SK-N-SH (cell line): ENCODE measurements around the gene GNAS.

ENCODE experiments used
- ELF1 ChIP-seq: IDR thresholded peaks from 2 replicates; pipeline ENCODE4 v1.4.0; 2012
- EP300 ChIP-seq, 2 experiments: IDR thresholded peaks; 2 replicates each; pipeline versions ENCODE4 v1.4.0 to v1.6.1; 2012; ENCODE audit warnings: borderline replicate concordance in 1 of 2, low read depth in 1 of 2, low read length in 1 of 2
- EZH2phosphoT487 ChIP-seq: fragments of 200-600 bp; sonication (generic); IDR thresholded peaks from 2 replicates; pipeline ENCODE4 v1.6.1; 2017; ENCODE audit warnings: low read depth, mixed run types, mild to moderate bottlenecking, antibody characterized with exemption, moderate library complexity, borderline replicate concordance
- JUND ChIP-seq: IDR thresholded peaks from 2 replicates; pipeline ENCODE4 v1.4.0; 2012
- MAX ChIP-seq: IDR thresholded peaks from 2 replicates; pipeline ENCODE4 v1.4.0; 2012; ENCODE audit warnings: low read depth
- POLR2AphosphoS5 ChIP-seq: IDR thresholded peaks from 2 replicates; pipeline ENCODE4 v1.6.1; 2012; ENCODE audit warnings: low read depth, low read length
- TCF12 ChIP-seq: IDR thresholded peaks from 2 replicates; pipeline ENCODE4 v1.4.0; 2012
- ZBTB33 ChIP-seq: IDR thresholded peaks from 2 replicates; pipeline ENCODE4 v1.4.0; 2012; ENCODE audit warnings: low read depth, borderline replicate concordance
- TF ChIP-seq, protein P1 (sequence below): fragments of 200-600 bp; sonication (generic); IDR thresholded peaks from 2 replicates; pipeline ENCODE4 v1.6.1; 2017; ENCODE audit warnings: antibody characterized with exemption, mild to moderate bottlenecking, moderate library complexity

GRCh38 chr20:58826271-58826670 lies 26.2 kb upstream of the GNAS start:
- TF ChIP-seq TCF12 (no peak), EP300 (IDR thresholded peaks at IDR 0.05; ENCODE audit: borderline replicate concordance in 1 of 2, low read depth in 1 of 2, low read length in 1 of 2) (no peak), POLR2AphosphoS5 (no peak), EZH2phosphoT487 (no peak), JUND (no peak), ZBTB33 (no peak), ELF1 (no peak), MAX (no peak)
- TF ChIP-seq, protein P1, sequence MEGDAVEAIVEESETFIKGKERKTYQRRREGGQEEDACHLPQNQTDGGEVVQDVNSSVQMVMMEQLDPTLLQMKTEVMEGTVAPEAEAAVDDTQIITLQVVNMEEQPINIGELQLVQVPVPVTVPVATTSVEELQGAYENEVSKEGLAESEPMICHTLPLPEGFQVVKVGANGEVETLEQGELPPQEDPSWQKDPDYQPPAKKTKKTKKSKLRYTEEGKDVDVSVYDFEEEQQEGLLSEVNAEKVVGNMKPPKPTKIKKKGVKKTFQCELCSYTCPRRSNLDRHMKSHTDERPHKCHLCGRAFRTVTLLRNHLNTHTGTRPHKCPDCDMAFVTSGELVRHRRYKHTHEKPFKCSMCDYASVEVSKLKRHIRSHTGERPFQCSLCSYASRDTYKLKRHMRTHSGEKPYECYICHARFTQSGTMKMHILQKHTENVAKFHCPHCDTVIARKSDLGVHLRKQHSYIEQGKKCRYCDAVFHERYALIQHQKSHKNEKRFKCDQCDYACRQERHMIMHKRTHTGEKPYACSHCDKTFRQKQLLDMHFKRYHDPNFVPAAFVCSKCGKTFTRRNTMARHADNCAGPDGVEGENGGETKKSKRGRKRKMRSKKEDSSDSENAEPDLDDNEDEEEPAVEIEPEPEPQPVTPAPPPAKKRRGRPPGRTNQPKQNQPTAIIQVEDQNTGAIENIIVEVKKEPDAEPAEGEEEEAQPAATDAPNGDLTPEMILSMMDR, result no peak
